SK-N-SH (cell line): ENCODE measurements around the gene CBFA2T3. TPM values are rescaled to one million over a fixed set of nuclear protein-coding genes. Genes with fewer than 3 reads are reported as not detected.

Source experiments
- CTCF ChIA-PET: fragments of 300-600, 350-600 bp; formaldehyde crosslinking; extraction: SDS; loops from one replicate; lab custom pipeline; 2021; lab: Yijun Ruan, JAX
- POLR2A ChIA-PET: fragments of 350-600 bp; sonication (Branson Sonifier 250); formaldehyde crosslinking; extraction: SDS; loops from one replicate; lab custom pipeline; 2020; ENCODE audit warnings: antibody characterized with exemption, inconsistent platforms; lab: Yijun Ruan, JAX
- DNase-seq: peaks from one replicate; pipeline ENCODE4 v3.0.0; 2012
- H2AFZ ChIP-seq: fragments of 200-600 bp; sonication (generic); 2 replicates; pipeline ENCODE4 v1.8.1; 2016; ENCODE audit warnings: antibody characterized with exemption, mild to moderate bottlenecking, low read depth
- H3F3A ChIP-seq: fragments of 200-600 bp; sonication (generic); replicated peaks from 2 replicates; pipeline ENCODE3; 2016; ENCODE audit warnings: antibody characterized with exemption, mild to moderate bottlenecking; ENCODE audit not compliant: insufficient read depth
- H3K27ac ChIP-seq, 2 experiments: fragments of 200-500 bp in 1 of 2; fragments of 200-600 bp in 1 of 2; sonication (Bioruptor generic) in 1 of 2; sonication (generic), shearing (Covaris generic) in 1 of 2; 2 replicates each; pipeline versions ENCODE4 v1.5.1 to v1.6.1; 2014 to 2016; ENCODE audit warnings: low read depth in 2 of 2, inconsistent platforms in 1 of 2, low read length in 1 of 2, mild to moderate bottlenecking in 1 of 2, mixed read lengths in 1 of 2
- H3K27me3 ChIP-seq: fragments of 200-600 bp; sonication (generic), shearing (Covaris generic); 2 replicates; pipeline ENCODE4 v1.6.1; 2016; ENCODE audit warnings: mixed run types; ENCODE audit not compliant: insufficient read depth
- H3K36me3 ChIP-seq, 2 experiments: fragments of 200-500 bp in 1 of 2; fragments of 200-600 bp in 1 of 2; sonication (Bioruptor generic) in 1 of 2; sonication (generic) in 1 of 2; replicated peaks in 1 of 2; 2 replicates each; pipeline versions ENCODE3 to v1.5.1; 2014 to 2016; ENCODE audit warnings: low read length in 1 of 2, mild to moderate bottlenecking in 1 of 2; ENCODE audit not compliant: insufficient read depth in 2 of 2, control insufficient read depth in 1 of 2
- H3K4me1 ChIP-seq, 2 experiments: fragments of 200-500 bp in 1 of 2; fragments of 200-600 bp in 1 of 2; sonication (Bioruptor generic) in 1 of 2; sonication (generic), shearing (Covaris generic) in 1 of 2; 2 replicates each; pipeline versions ENCODE4 v1.5.1 to v1.6.1; 2014 to 2016; ENCODE audit warnings: low read depth in 1 of 2, low read length in 1 of 2, mixed run types in 1 of 2; ENCODE audit not compliant: insufficient read depth in 2 of 2, control insufficient read depth in 1 of 2
- H3K4me2 ChIP-seq: fragments of 200-600 bp; sonication (generic), shearing (Covaris generic); 2 replicates; pipeline ENCODE4 v1.6.1; 2017; ENCODE audit warnings: mixed run types
- H3K4me3 ChIP-seq, 2 experiments: fragments of 200-500 bp in 1 of 2; fragments of 200-600 bp in 1 of 2; sonication (Bioruptor generic) in 1 of 2; sonication (generic), shearing (Covaris generic) in 1 of 2; 2 replicates each; pipeline versions ENCODE4 v1.5.1 to v1.8.1; 2014 to 2016; ENCODE audit warnings: low read depth in 2 of 2, inconsistent platforms in 1 of 2, low read length in 1 of 2, mild to moderate bottlenecking in 1 of 2, mixed read lengths in 1 of 2, moderate library complexity in 1 of 2
- H3K79me2 ChIP-seq: fragments of 200-600 bp; sonication (generic); 2 replicates; pipeline ENCODE4 v1.8.1; 2017; ENCODE audit warnings: mild to moderate bottlenecking; ENCODE audit not compliant: insufficient read depth
- H3K9ac ChIP-seq: fragments of 200-600 bp; sonication (generic); 2 replicates; pipeline ENCODE4 v1.6.1; 2017; ENCODE audit warnings: mixed run types
- H3K9me2 ChIP-seq: fragments of 200-600 bp; sonication (generic); 2 replicates; pipeline ENCODE4 v1.6.1; 2017; ENCODE audit warnings: mixed run types
- H3K9me3 ChIP-seq: fragments of 200-600 bp; sonication (generic); 2 replicates; pipeline ENCODE4 v1.6.1; 2017; ENCODE audit warnings: mixed run types, mild to moderate bottlenecking, moderate library complexity
- H4K20me1 ChIP-seq: fragments of 200-600 bp; sonication (generic); 2 replicates; pipeline ENCODE4 v1.6.1; 2017; ENCODE audit warnings: mild to moderate bottlenecking, mixed run types; ENCODE audit not compliant: insufficient read depth
- ELF1 ChIP-seq: IDR thresholded peaks from 2 replicates; pipeline ENCODE4 v1.4.0; 2012
- EZH2phosphoT487 ChIP-seq: fragments of 200-600 bp; sonication (generic); IDR thresholded peaks from 2 replicates; pipeline ENCODE4 v1.6.1; 2017; ENCODE audit warnings: low read depth, mixed run types, mild to moderate bottlenecking, antibody characterized with exemption, moderate library complexity, borderline replicate concordance
- FOSL2 ChIP-seq: IDR thresholded peaks from 2 replicates; pipeline ENCODE4 v1.4.0; 2012; ENCODE audit warnings: low read depth, mild to moderate bottlenecking, moderate library complexity, borderline replicate concordance
- FOXJ3 ChIP-seq: sonication (generic); formaldehyde crosslinking; IDR thresholded peaks from 2 replicates; pipeline ENCODE4 v1.5.1; 2020; ENCODE audit warnings: mild to moderate bottlenecking, missing genetic modification reagents
- FOXM1 ChIP-seq: IDR thresholded peaks from 2 replicates; pipeline ENCODE4 v1.4.0; 2012; ENCODE audit warnings: low read depth, mild to moderate bottlenecking
- GABPA ChIP-seq: IDR thresholded peaks from 2 replicates; pipeline ENCODE4 v1.4.0; 2012; ENCODE audit warnings: low read depth, mild to moderate bottlenecking
- GATA2 ChIP-seq: sonication (generic); formaldehyde crosslinking; IDR thresholded peaks from 2 replicates; pipeline ENCODE4 v1.5.0; 2020; ENCODE audit warnings: mild to moderate bottlenecking, missing genetic modification reagents
- IRF3 ChIP-seq: fragments of 150-350 bp; IDR thresholded peaks from 2 replicates; pipeline ENCODE4 v1.6.1; 2016; ENCODE audit warnings: mild to moderate bottlenecking, low read depth, low read length
- JUND ChIP-seq: IDR thresholded peaks from 2 replicates; pipeline ENCODE4 v1.4.0; 2012
- NFIC ChIP-seq: IDR thresholded peaks from 2 replicates; pipeline ENCODE4 v1.4.0; 2012; ENCODE audit warnings: borderline replicate concordance
- NRF1 ChIP-seq: IDR thresholded peaks from 2 replicates; pipeline ENCODE4 v1.6.1; 2012; ENCODE audit warnings: low read depth, mild to moderate bottlenecking, low read length
- POLR2AphosphoS5 ChIP-seq: IDR thresholded peaks from 2 replicates; pipeline ENCODE4 v1.6.1; 2012; ENCODE audit warnings: low read depth, low read length
- RAD21 ChIP-seq: IDR thresholded peaks from 2 replicates; pipeline ENCODE4 v1.6.1; 2012; ENCODE audit warnings: mild to moderate bottlenecking, low read length
- RFX5 ChIP-seq: IDR thresholded peaks from 2 replicates; pipeline ENCODE4 v1.6.1; 2012; ENCODE audit warnings: mild to moderate bottlenecking, improper control_type of control experiment, low read length
- SIN3A ChIP-seq: IDR thresholded peaks from 2 replicates; pipeline ENCODE4 v1.6.1; 2012; ENCODE audit warnings: low read depth, mild to moderate bottlenecking, low read length, moderate library complexity, borderline replicate concordance
- SMC3 ChIP-seq: IDR thresholded peaks from 2 replicates; pipeline ENCODE4 v1.6.1; 2012; ENCODE audit warnings: low read depth, low read length, improper control_type of control experiment
- TAF1 ChIP-seq: IDR thresholded peaks from 2 replicates; pipeline ENCODE4 v1.6.1; 2012; ENCODE audit warnings: low read depth, mild to moderate bottlenecking, low read length, moderate library complexity, borderline replicate concordance
- TEAD4 ChIP-seq: IDR thresholded peaks from 2 replicates; pipeline ENCODE4 v1.4.0; 2012; ENCODE audit warnings: mild to moderate bottlenecking, borderline replicate concordance; ENCODE audit not compliant: insufficient read depth
- ZBTB33 ChIP-seq: IDR thresholded peaks from 2 replicates; pipeline ENCODE4 v1.4.0; 2012; ENCODE audit warnings: low read depth, borderline replicate concordance
- WGBS: methylation state at CpG from one replicate; pipeline ENCODE4 v1.1.6; 2017; ENCODE audit warnings: low lambda C conversion rate; 5-methylcytosine and 5-hydroxymethylcytosine counted together
- polyA plus RNA-seq, 3 experiments: library from polyadenylated mRNA; depleted of rRNA; stranded (reverse); fragments of >200 nt; gene quantifications; 2 replicates each; pipeline ENCODE4 v1.2.3, GENCODE V29; 2012
- TF ChIP-seq, protein P1 (sequence below): fragments of 150-350 bp; IDR thresholded peaks from 2 replicates; pipeline ENCODE4 v1.6.1; 2017; ENCODE audit warnings: antibody characterized with exemption, low read length, low read depth, borderline replicate concordance
- TF ChIP-seq, protein P2 (sequence below): fragments of 200-600 bp; sonication (generic); IDR thresholded peaks from 2 replicates; pipeline ENCODE4 v1.6.1; 2017; ENCODE audit warnings: antibody characterized with exemption, mild to moderate bottlenecking, moderate library complexity

The CBFA2T3 gene
- polyA plus RNA-seq, 1 of the 3 experiments (the other 2 are of a cell fraction), result not detected

DNA sequence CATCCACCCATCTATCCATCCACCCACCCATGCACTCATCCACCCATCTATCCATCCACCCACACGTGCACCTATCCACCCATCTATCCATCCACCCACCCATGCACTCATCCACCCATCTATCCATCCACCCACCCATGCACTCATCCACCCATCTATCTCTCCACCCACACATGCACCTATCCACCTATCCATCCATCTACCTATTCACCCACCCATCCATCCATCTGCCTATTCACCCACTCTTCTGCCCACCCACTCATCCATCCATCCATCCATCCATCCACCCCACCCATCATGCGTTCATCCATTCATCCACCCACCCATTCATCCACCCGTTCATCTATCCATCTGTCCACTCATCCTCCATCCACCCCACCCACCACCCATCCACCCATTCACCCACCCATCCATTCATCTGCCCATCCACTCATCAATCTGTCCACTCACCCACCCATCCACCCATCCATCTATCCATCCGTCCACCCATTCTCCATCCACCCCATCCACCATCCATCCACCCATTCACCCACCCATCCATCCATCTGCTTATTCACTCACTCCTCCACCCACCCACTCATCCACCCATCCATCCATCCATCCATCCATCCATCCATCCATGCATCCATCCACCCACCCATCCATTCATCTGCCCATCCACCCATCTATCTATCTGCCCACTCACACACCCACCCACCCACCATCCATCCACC lies 35.1 kb upstream of the CBFA2T3 start:
- H3K4me3 ChIP-seq, result no peak overlapping the region
- H4K20me1 ChIP-seq, result no peaks in the 10 kb centered on the region
- H2AFZ ChIP-seq, result no peak overlapping the region
- H3K9me3 ChIP-seq, result no peaks in the 10 kb centered on the region
- no peaks in the 10 kb centered on the region for H3K9me2 ChIP-seq
- H3F3A ChIP-seq, result no peaks in the 10 kb centered on the region
- no peaks in the 10 kb centered on the region for H3K4me1 ChIP-seq
- H3K27me3 ChIP-seq, result no peaks in the 10 kb centered on the region
- WGBS, result 46% methylated on average over 4 of the region's 4 CpGs
- H3K27ac ChIP-seq, result no peak overlapping the region
- no peak overlapping the region for H3K4me2 ChIP-seq
- CTCF ChIA-PET, result no interaction called here
- no peaks in the 10 kb centered on the region for H3K79me2 ChIP-seq
- TF ChIP-seq NRF1 (no peak), SIN3A (no peak), GATA2 (CRISPR knock-in tag) (no peak), FOXJ3 (no peak), TEAD4 (no peak), TAF1 (no peak), EZH2phosphoT487 (no peak), SMC3 (no peak), FOSL2 (no peak), POLR2AphosphoS5 (no peak), ELF1 (no peak), RFX5 (no peak)
- TF ChIP-seq, protein P1, sequence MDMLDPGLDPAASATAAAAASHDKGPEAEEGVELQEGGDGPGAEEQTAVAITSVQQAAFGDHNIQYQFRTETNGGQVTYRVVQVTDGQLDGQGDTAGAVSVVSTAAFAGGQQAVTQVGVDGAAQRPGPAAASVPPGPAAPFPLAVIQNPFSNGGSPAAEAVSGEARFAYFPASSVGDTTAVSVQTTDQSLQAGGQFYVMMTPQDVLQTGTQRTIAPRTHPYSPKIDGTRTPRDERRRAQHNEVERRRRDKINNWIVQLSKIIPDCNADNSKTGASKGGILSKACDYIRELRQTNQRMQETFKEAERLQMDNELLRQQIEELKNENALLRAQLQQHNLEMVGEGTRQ, result no peak
- DNase-seq, result no peak
- POLR2A ChIA-PET, result no interaction called here
- no peaks in the 10 kb centered on the region for H3K36me3 ChIP-seq
- no peak overlapping the region for H3K9ac ChIP-seq

DNA sequence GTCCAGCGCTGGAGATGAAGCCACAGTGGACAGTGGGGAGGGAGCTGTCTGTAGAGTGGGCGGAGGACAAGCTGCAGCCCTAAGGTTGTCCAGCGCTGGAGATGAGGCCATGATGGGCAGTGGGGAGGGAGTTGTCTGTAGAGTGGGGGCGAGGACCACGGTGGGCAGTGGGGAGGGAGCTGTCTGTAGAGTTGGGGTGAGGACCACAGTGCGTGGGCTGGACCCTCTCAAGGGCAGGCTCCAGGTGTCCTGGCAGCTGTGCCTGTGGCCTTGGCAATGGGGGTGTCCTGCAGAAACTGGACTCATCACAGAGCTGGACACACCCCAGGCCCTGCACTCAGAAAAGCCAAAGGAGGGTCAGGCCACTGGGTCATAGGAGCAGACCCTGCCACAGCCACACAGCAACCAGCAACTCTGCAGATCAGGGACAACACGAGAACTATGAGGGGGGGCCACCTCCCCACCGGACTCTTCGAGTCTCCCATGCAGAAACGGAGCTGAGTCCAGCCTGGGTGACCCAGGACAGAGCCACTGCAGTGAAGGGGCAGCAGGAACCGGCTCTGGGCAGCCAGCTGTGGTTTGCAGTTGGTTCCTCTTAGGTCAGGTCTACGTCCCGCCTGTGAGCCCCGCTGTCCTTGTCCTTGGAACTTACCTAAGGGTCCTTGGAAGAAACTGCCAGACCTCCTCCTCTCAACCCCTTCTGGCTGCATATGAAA lies 33.4 kb upstream of the CBFA2T3 start:
- POLR2A ChIA-PET, result interaction anchor here (0.6 kb wide), 1 partner anchor 42 kb away, joined by 3 read pairs; no protein-coding TSS in a partner anchor
- no peaks in the 10 kb centered on the region for H3F3A ChIP-seq
- CTCF ChIA-PET, result no interaction called here
- TF ChIP-seq FOXM1 (no peak), ZBTB33 (no peak), GABPA (no peak), NRF1 (no peak), IRF3 (no peak), TEAD4 (no peak), NFIC (no peak), EZH2phosphoT487 (no peak), SMC3 (no peak), RFX5 (no peak), RAD21 (no peak), TAF1 (no peak), JUND (no peak)
- TF ChIP-seq, protein P2, sequence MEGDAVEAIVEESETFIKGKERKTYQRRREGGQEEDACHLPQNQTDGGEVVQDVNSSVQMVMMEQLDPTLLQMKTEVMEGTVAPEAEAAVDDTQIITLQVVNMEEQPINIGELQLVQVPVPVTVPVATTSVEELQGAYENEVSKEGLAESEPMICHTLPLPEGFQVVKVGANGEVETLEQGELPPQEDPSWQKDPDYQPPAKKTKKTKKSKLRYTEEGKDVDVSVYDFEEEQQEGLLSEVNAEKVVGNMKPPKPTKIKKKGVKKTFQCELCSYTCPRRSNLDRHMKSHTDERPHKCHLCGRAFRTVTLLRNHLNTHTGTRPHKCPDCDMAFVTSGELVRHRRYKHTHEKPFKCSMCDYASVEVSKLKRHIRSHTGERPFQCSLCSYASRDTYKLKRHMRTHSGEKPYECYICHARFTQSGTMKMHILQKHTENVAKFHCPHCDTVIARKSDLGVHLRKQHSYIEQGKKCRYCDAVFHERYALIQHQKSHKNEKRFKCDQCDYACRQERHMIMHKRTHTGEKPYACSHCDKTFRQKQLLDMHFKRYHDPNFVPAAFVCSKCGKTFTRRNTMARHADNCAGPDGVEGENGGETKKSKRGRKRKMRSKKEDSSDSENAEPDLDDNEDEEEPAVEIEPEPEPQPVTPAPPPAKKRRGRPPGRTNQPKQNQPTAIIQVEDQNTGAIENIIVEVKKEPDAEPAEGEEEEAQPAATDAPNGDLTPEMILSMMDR, result no peak

More for the DNA sequence above, 33.4 kb upstream of the CBFA2T3 start:
- Histone ChIP-seq H3K36me3 (no peaks in the 10 kb centered on the region), H3K9me2 (no peaks in the 10 kb centered on the region), H3K9ac (no peak overlapping the region), H3K4me2 (no peak overlapping the region), H4K20me1 (no peaks in the 10 kb centered on the region), H3K9me3 (no peaks in the 10 kb centered on the region), H3K27me3 (no peaks in the 10 kb centered on the region), H3K4me1 (no peaks in the 10 kb centered on the region), H3K79me2 (no peaks in the 10 kb centered on the region), H3K27ac (no peak overlapping the region), H2AFZ (no peak overlapping the region), H3K4me3 (no peak overlapping the region)
- DNase-seq, result no peak
- WGBS, result 42% methylated on average over 9 of the region's 14 CpGs
